HCT116 (cell line): ENCODE measurements around the gene TAS2R20.

Experiments
- CEBPB ChIP-seq: IDR thresholded peaks from 2 replicates; pipeline ENCODE4 v1.6.1; 2012; ENCODE audit warnings: low read depth
- ELF1 ChIP-seq: IDR thresholded peaks from 2 replicates; pipeline ENCODE4 v1.6.1; 2012; ENCODE audit warnings: low read depth, borderline replicate concordance
- EZH2phosphoT487 ChIP-seq: fragments of 200-600 bp; IDR thresholded peaks from 2 replicates; pipeline ENCODE4 v1.6.1; 2018; ENCODE audit warnings: antibody characterized with exemption, borderline replicate concordance
- POLR2A ChIP-seq: IDR thresholded peaks from 2 replicates; pipeline ENCODE4 v1.7.0; 2011; ENCODE audit warnings: borderline replicate concordance; ENCODE audit not compliant: insufficient read depth, insufficient read length; ENCODE audit errors: extremely low read depth
- POLR2AphosphoS5 ChIP-seq: IDR thresholded peaks from 2 replicates; pipeline ENCODE4 v1.6.1; 2011; ENCODE audit warnings: mild to moderate bottlenecking, low read depth, low read length, moderate library complexity
- RAD21 ChIP-seq: IDR thresholded peaks from 2 replicates; pipeline ENCODE4 v1.6.1; 2012; ENCODE audit warnings: low read depth, mild to moderate bottlenecking
- SIN3A ChIP-seq: IDR thresholded peaks from 2 replicates; pipeline ENCODE4 v1.6.1; 2012; ENCODE audit warnings: low read depth
- ZNF274 ChIP-seq: fragments of 200-500 bp; sonication (Bioruptor generic); IDR thresholded peaks from 2 replicates; pipeline ENCODE4 v1.6.1; 2014; ENCODE audit warnings: mild to moderate bottlenecking, low read depth, low read length, inconsistent platforms
- TF ChIP-seq, protein P1 (sequence below), 3 experiments: fragments of 200-600 bp in 1 of 3; sonication (generic) in 1 of 3; IDR thresholded peaks in 2 of 3; conservative IDR thresholded peaks in 1 of 3; 2 replicates each; pipeline ENCODE4 v1.5.1; 2012 to 2017; ENCODE audit warnings: low read depth in 2 of 3, low read length in 2 of 3, antibody characterized with exemption in 1 of 3, borderline replicate concordance in 1 of 3, control low read depth in 1 of 3, mild to moderate bottlenecking in 1 of 3, mixed read lengths in 1 of 3, mixed run types in 1 of 3, moderate library complexity in 1 of 3; ENCODE audit not compliant: insufficient read depth in 1 of 3

DNA sequence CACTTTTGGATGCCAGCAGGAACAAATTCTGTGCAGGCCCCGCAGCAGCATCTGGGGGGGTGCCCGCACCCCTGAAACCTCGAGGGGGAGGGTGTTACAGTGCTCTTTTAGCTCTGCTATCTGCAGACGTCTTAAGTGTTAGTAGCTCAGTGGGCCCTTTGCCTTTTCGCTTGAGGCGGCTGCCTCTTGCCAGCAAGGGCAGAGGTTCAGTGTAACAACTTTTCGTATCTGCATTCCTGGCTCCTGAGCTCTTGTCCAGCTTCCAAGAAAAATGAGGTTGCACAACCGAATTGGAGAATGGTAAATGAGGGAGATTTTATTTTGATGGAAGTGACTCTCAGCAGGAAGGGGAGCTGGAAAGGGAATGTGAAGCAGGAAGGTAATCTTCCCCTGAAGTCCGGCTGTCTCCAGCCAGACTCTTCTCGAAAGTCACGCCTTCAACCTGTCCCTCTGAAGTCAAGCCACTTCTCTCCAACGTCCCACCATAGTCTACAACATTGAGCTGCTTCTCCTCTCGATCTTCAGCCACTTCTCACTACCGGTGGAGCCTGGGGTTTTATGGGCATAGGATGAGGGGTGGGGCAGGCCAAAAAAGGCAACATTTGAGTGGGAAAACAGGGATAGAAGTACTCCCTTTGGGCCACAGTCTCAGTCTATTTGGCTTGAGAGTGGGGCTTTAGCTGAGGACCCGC lies 29.2 kb downstream of the TAS2R20 start:
- TF ChIP-seq CEBPB (no peak), RAD21 (no peak), EZH2phosphoT487 (no peak), ZNF274 (no peak), SIN3A (no peak), ELF1 (no peak), POLR2A (no peak), POLR2AphosphoS5 (no peak)
- TF ChIP-seq, protein P1, sequence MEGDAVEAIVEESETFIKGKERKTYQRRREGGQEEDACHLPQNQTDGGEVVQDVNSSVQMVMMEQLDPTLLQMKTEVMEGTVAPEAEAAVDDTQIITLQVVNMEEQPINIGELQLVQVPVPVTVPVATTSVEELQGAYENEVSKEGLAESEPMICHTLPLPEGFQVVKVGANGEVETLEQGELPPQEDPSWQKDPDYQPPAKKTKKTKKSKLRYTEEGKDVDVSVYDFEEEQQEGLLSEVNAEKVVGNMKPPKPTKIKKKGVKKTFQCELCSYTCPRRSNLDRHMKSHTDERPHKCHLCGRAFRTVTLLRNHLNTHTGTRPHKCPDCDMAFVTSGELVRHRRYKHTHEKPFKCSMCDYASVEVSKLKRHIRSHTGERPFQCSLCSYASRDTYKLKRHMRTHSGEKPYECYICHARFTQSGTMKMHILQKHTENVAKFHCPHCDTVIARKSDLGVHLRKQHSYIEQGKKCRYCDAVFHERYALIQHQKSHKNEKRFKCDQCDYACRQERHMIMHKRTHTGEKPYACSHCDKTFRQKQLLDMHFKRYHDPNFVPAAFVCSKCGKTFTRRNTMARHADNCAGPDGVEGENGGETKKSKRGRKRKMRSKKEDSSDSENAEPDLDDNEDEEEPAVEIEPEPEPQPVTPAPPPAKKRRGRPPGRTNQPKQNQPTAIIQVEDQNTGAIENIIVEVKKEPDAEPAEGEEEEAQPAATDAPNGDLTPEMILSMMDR (IDR thresholded peaks at IDR 0.05 in 2 of 3, conservative IDR thresholded peaks at IDR 0.05 in 1 of 3; ENCODE audit: borderline replicate concordance in 1 of 3, insufficient read depth in 1 of 3, low read depth in 2 of 3, low read length in 2 of 3), result no peak
